Measurements from ENCODE around the gene PLAU.
A peak's percentile ranks its signal among the peaks of the same experiment; 100 is the strongest.

Gene PLAU

DNA sequence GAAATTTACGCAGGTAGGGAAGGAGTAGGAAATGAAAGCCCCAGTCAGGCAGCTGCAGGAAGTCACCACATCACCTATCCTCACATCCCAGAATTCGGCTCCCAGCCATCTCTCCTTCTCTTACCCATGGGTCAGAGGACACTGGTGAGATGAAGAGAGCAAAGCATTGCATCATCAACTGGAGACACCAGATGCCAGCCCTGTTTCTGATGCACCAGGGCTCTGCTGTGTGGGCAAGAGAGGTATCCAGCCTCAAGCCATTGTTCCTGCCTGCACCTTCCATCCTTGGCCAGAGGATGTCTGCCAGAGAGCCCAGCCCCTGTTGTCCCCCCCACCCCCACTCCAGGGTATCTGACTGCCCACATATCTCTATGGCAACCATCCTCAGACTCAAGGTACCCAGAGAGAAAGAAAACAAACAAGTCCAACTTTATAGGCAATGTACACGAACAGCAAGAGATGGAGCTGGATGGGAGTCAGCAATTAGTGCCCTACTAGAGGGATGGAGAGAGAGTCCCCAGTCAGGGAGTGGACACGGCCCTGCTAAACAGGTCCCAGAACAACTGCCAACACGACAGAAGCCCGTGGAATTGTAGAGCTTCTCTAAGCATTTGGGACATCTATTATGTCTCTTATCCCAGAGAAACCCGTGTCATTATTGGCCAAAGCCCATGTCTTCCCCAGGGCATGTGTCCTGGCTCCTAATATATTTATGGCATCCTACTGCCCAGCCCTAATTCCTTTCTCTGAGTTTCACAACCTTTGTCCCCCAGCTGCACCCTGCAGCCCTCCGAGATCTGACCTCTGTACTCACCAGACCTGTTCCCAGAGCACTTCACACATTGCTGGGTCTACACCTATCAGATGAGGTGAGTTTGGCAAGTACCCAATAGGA is 39.4 kb upstream of the PLAU start:
- Histone ChIP-seq H3K79me2 (ENCODE audit: control insufficient read depth, low read length) (peaks cover 6% of the 10 kb centered on the region), H3K4me2 (ENCODE audit: low read length) (no peak overlapping the region), H3K27me3 (ENCODE audit: control insufficient read depth, low read length) (0 out of 2 replicates have a peak, but pooled peaks cover 5% of the 10 kb centered on the region), H3K4me1 (ENCODE audit: control insufficient read depth, low read length) (peaks cover 20% of the 10 kb centered on the region), H3K36me3 (ENCODE audit: control insufficient read depth, low read length) (peaks cover 7% of the 10 kb centered on the region), H3K9me3 (ENCODE audit: control insufficient read depth, insufficient read depth, low read length) (no peaks in the 10 kb centered on the region), H3K4me3 (ENCODE audit: low read length) (no peak overlapping the region), H3K9me2 (replicated peaks; ENCODE audit: control insufficient read depth, low read length) (no peaks in the 10 kb centered on the region), H3F3A (ENCODE audit: control insufficient read depth, insufficient read depth) (peaks cover 4% of the 10 kb centered on the region), H3K27ac (ENCODE audit: low read depth, low read length) (no peak overlapping the region), H4K20me1 (ENCODE audit: control insufficient read depth, insufficient read depth, low read depth, low read length) (peaks cover 4% of the 10 kb centered on the region; the same call in 1 of the 2 replicates)
- TF ChIP-seq, protein P1, sequence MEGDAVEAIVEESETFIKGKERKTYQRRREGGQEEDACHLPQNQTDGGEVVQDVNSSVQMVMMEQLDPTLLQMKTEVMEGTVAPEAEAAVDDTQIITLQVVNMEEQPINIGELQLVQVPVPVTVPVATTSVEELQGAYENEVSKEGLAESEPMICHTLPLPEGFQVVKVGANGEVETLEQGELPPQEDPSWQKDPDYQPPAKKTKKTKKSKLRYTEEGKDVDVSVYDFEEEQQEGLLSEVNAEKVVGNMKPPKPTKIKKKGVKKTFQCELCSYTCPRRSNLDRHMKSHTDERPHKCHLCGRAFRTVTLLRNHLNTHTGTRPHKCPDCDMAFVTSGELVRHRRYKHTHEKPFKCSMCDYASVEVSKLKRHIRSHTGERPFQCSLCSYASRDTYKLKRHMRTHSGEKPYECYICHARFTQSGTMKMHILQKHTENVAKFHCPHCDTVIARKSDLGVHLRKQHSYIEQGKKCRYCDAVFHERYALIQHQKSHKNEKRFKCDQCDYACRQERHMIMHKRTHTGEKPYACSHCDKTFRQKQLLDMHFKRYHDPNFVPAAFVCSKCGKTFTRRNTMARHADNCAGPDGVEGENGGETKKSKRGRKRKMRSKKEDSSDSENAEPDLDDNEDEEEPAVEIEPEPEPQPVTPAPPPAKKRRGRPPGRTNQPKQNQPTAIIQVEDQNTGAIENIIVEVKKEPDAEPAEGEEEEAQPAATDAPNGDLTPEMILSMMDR (IDR thresholded peaks at IDR 0.05; ENCODE audit: low read depth, low read length, poor library complexity, severe bottlenecking) = no peak
- no peak for TF ChIP-seq EZH2phosphoT487 (IDR thresholded peaks at IDR 0.05; ENCODE audit: borderline replicate concordance, low read length)

DNA sequence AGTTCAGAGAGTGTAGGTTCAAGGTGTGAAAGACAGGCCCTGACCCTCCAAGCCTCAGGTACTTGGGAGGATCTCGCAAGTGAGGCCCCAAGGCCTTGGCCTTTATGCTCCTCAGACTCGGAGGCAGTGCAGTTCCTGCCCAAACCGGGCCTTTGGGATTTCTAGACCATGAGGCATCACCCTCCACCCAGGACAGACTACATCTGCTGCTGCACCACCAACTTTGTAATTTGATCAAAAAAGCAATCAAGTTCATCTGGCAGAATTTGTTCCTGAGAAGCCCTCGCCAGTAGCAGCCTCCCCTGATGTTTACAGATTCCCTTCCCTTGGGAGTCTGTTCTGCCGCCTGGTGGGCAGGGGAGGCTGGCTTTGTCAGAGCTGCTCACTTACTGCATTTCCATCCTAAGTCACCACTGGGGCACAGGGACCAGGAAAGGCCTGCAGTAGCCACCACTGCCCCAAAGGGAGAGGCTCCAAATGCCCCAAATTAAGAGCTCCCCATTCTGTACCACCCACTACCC is 38.7 kb upstream of the PLAU start:
- no peak for TF ChIP-seq EZH2phosphoT487 (IDR thresholded peaks at IDR 0.05; ENCODE audit: borderline replicate concordance, low read length)
- TF ChIP-seq, protein P1 (IDR thresholded peaks at IDR 0.05; ENCODE audit: low read depth, low read length, poor library complexity, severe bottlenecking) = no peak
- Histone ChIP-seq H3K4me1 (ENCODE audit: control insufficient read depth, low read length) (peaks cover 16% of the 10 kb centered on the region), H3K4me3 (ENCODE audit: low read length) (no peak overlapping the region), H3K36me3 (ENCODE audit: control insufficient read depth, low read length) (peaks cover 7% of the 10 kb centered on the region; the same call in 1 of the 2 replicates), H3K27ac (ENCODE audit: low read depth, low read length) (no peak overlapping the region), H3K9me3 (ENCODE audit: control insufficient read depth, insufficient read depth, low read length) (no peaks in the 10 kb centered on the region), H3K79me2 (ENCODE audit: control insufficient read depth, low read length) (peaks cover 6% of the 10 kb centered on the region), H3K4me2 (ENCODE audit: low read length) (no peak overlapping the region), H4K20me1 (ENCODE audit: control insufficient read depth, insufficient read depth, low read depth, low read length) (peaks cover 4% of the 10 kb centered on the region; the same call in 1 of the 2 replicates), H3K27me3 (ENCODE audit: control insufficient read depth, low read length) (0 out of 2 replicates have a peak, but pooled peaks cover 5% of the 10 kb centered on the region), H3F3A (ENCODE audit: control insufficient read depth, insufficient read depth) (no peaks in the 10 kb centered on the region; the same call in 1 of the 2 replicates), H3K9me2 (replicated peaks; ENCODE audit: control insufficient read depth, low read length) (no peaks in the 10 kb centered on the region)

DNA sequence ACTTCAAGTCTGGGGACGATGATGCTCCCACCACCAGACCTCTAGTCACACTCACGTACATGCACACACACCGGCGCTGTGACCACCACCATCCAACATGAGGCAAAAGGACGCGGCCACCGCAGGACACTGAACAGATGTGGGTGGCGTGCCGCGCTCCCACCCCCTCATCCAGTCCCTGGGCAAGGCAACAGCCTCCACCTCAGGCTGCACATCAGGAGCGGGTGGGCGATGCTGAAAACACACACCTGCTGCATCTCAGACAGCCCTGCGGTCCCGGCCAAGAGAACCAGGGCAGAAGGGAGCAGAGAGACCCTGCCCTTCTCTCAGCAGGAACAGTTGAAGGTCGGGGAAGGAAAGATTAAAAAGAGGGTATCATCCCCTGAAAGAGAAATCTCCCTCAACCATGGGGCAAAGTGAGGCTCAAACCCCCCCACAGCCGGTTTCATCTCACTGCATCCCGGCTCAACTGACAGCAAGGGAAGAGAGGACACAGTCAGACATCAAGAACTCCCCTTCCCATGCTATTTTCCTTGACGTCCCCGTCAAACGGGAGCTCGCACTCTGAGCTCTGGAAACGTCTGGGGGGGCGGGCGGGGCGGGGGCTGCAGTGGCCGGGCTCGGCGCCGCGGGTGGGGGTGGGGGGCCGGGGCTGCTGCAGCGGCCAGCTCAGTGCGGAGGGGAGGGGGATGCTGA is 37.6 kb upstream of the PLAU start:
- H3F3A ChIP-seq (ENCODE audit: control insufficient read depth, insufficient read depth) = no peaks in the 10 kb centered on the region; the same call in 1 of the 2 replicates
- no peaks in the 10 kb centered on the region for H3K9me2 ChIP-seq (replicated peaks; ENCODE audit: control insufficient read depth, low read length)
- 0 out of 2 replicates have a peak, but pooled peaks cover 5% of the 10 kb centered on the region for H3K27me3 ChIP-seq (ENCODE audit: control insufficient read depth, low read length)
- peak overlapping the region; percentile 58 for H3K4me3 ChIP-seq (ENCODE audit: low read length)
- H3K36me3 ChIP-seq (ENCODE audit: control insufficient read depth, low read length) = peaks cover 7% of the 10 kb centered on the region; the same call in 1 of the 2 replicates
- H4K20me1 ChIP-seq (ENCODE audit: control insufficient read depth, insufficient read depth, low read depth, low read length) = peaks cover 4% of the 10 kb centered on the region; the same call in 1 of the 2 replicates
- H3K27ac ChIP-seq (ENCODE audit: low read depth, low read length) = no peak overlapping the region
- no peak for TF ChIP-seq EZH2phosphoT487 (IDR thresholded peaks at IDR 0.05; ENCODE audit: borderline replicate concordance, low read length)
- TF ChIP-seq, protein P1 (IDR thresholded peaks at IDR 0.05; ENCODE audit: low read depth, low read length, poor library complexity, severe bottlenecking) = no peak
- no peaks in the 10 kb centered on the region for H3K9me3 ChIP-seq (ENCODE audit: control insufficient read depth, insufficient read depth, low read length)
- peak overlapping the region; percentile 60 for H3K4me2 ChIP-seq (ENCODE audit: low read length)
- H3K79me2 ChIP-seq (ENCODE audit: control insufficient read depth, low read length) = peaks cover 6% of the 10 kb centered on the region
- peaks cover 16% of the 10 kb centered on the region for H3K4me1 ChIP-seq (ENCODE audit: control insufficient read depth, low read length)

Measured in DOHH2 (cell line).